Choroid plexus epithelial cell (primary cell): ENCODE measurements around the gene NFS1.
A peak's percentile ranks its signal among the peaks of the same experiment; 100 is the strongest.

ENCODE experiments used
- DNase-seq: peaks from one replicate; pipeline ENCODE4 v3.0.0-alpha.2; 2010; ENCODE audit warnings: low read depth
- H3K4me3 ChIP-seq: 2 replicates; pipeline ENCODE4 v1.5.1; 2011; ENCODE audit warnings: low read depth, mild to moderate bottlenecking, control low read depth, low read length, moderate library complexity
- TF ChIP-seq, protein P1 (sequence below): conservative IDR thresholded peaks from 2 replicates; pipeline ENCODE4 v1.5.1; 2011; ENCODE audit warnings: low read depth, mild to moderate bottlenecking, control low read depth, inconsistent platforms, low read length, moderate library complexity

Gene NFS1

DNA sequence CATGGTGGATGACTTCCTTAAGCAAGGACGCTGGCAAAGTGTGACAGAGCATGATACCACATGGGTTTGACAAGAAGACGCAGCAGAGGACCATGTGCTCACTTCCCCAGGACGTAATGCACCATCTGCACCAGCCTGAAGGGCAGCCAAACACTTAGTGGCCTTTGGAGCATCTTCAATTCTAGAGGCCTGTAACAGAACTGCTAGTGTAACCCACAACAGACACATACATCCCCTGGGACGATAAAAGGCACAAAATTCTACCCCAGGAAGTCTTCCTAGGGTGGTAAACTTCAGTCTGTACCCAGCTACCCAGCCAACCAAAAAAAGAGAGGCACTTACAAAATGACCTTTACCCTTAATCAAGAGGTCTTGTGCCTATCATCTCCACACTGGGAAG, 25.3 kb downstream of the NFS1 start:
- DNase-seq = no peak
- no peak overlapping the region for H3K4me3 ChIP-seq
- TF ChIP-seq, protein P1, sequence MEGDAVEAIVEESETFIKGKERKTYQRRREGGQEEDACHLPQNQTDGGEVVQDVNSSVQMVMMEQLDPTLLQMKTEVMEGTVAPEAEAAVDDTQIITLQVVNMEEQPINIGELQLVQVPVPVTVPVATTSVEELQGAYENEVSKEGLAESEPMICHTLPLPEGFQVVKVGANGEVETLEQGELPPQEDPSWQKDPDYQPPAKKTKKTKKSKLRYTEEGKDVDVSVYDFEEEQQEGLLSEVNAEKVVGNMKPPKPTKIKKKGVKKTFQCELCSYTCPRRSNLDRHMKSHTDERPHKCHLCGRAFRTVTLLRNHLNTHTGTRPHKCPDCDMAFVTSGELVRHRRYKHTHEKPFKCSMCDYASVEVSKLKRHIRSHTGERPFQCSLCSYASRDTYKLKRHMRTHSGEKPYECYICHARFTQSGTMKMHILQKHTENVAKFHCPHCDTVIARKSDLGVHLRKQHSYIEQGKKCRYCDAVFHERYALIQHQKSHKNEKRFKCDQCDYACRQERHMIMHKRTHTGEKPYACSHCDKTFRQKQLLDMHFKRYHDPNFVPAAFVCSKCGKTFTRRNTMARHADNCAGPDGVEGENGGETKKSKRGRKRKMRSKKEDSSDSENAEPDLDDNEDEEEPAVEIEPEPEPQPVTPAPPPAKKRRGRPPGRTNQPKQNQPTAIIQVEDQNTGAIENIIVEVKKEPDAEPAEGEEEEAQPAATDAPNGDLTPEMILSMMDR = no peak

DNA sequence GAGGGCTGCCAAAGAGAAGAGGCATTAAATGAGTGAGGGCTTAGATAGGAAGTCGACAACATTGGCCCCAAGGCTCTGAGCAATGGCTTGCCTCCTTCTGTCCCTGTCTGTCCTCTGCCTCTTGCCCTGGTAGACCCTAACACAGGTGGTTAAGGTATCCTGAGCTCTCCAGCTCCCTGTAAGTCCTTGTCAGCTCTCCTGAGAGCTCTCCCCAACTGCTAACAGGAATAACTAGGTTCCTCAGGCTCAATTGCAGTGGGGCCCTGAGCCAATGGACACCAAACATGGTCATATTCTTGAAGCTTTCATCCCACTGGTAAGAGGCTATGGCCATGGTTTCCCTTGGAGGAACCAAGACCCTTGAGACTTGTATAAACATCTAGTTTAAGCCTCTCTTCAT, 29.5 kb downstream of the NFS1 start:
- TF ChIP-seq, protein P1 = no peak
- H3K4me3 ChIP-seq = no peak overlapping the region
- no peak for DNase-seq

DNA sequence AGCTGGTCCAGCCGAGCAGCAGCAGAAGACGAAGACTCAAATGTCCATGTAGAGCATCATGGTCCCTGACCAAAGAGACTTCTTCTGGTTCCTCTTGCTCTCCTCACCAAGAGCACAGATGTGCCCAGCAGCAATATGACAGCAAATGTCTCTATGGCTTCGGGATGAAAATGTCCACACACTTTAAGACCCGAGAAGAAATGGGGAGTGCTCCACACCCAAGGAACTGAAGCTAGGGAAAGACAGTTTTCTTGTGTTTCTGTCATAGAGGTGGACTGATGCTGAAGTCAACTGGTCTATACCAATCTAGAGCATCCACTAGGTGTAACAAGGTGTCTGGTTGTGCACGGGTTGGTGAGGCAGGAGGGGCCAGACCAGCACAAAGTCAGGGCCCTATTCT, 29.9 kb downstream of the NFS1 start:
- H3K4me3 ChIP-seq = no peak overlapping the region
- DNase-seq = no peak
- TF ChIP-seq, protein P1 = no peak

DNA sequence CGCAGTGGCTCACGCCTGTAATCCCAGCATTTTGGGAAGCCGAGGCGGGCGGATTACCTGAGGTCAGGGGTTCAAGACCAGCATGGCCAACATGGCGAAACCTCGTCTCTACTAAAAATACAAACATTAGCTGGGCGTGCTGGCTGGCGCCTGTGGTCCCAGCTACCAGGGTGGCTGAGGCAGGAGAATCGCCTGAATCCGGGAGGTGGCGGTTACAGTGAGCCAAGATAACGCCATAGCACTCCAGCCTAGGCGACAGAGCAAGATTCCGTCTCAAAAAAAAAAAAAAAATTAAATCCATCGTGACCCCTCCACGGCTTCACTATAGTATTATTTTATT, 33.2 kb downstream of the NFS1 start:
- TF ChIP-seq, protein P1 = no peak
- DNase-seq = no peak
- H3K4me3 ChIP-seq = no peak overlapping the region

DNA sequence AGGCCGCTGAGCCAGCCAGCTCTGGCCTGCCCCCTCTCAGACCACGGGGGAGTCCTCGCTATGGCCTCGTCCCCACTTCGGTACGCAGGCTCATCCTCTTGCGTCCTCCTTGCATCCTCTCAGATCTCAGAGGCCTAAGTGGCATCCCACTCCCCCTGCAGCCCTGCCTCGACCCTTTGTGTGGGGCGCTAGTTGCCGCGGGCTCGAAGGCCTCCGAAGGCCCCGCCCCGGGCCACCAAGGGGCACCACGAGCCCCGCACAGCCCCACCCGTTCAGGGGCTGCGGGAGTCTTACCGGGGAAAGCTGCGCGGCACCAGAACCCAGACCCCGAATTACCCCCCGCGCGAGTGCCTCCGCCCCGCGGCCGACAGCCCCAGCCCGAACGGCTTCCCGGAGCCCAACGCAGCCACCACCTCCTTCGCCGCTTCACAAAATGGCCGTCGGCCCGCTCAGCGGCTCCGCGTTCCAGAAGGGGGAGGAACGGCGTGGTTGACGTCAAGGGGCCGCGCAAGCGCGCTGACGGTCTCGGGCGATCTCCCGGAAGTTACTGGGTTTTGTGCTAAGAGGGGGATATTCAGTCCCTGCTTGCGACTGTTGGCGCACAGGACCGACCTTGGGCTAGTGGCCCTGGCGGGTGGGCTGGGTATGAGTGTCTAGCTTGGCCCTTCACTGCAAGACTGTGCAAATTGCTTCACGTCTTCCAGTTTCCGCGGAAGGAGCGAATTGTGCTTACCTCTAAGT, 34.5 kb downstream of the NFS1 start, which contains the start of the genes CPNE1 and RBM12:
CPNE1 (minus strand) TSS at position 435 of the 741 bp plus-strand sequence. CDS start 31,977 bp downstream, outside the sequence.
RBM12 (minus strand) TSS at position 435 of the 741 bp plus-strand sequence. CDS start 9,578 bp downstream, outside the sequence.
- H3K4me3 ChIP-seq = peak within 1 kb of the TSS; percentile 77
- TF ChIP-seq, protein P1 = no peak
- DNase-seq = peak; percentile 94

DNA sequence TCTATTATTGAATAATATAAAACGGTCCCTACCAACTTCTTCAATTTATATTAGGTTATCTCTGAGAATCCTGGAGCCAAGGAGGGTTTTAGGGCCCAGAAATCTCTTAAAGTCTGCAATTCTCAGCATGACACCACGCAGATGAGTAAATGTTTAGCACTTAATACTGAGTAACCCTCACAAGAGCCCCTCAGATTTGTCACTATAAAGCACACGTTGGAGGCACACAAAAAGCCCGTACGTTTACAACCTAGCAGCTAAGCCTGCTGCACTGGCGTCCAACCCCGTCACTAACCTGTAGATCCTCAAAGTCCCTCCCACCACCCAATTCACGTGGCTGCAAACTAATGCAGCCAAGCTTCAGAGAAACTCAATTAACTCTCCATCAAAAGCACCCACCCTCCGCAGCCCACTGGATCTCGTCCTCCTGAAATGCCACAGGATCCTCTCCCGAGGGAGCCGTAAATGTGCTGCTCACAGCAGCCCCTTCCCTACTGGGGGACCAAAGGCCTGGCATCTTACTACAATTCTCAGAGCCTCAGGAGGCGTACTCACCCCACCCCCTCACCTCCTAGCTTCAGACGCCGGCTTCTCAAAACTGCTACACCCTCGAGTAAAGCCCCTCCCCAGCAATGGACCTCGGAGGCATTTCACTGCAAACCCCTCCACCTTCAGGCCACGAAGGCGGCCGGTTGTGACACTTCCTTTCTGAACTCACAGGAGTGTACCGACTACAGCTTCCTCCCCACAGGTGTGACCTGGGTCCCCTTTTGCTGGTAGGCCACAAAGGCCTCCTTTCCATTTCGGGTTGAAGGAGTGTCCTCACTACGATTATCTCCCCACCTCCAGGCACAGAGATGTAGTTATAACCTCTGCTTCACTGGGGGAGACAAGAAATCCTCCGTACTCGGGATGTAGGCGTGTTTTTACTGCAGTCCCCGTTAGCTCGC, 35.4 kb downstream of the NFS1 start:
- TF ChIP-seq, protein P1 = no peak
- peak overlapping the region; percentile 77 for H3K4me3 ChIP-seq

More for the DNA sequence above, 35.4 kb downstream of the NFS1 start:
- DNase-seq = peak; percentile 46
